SK-N-SH (cell line): Measurements from ENCODE around the gene CAMK2D. TPM values are rescaled to one million over a fixed set of nuclear protein-coding genes. Genes with fewer than 3 reads are reported as not detected.
A peak's percentile ranks its signal among the peaks of the same experiment; 100 is the strongest.

ENCODE experiments used
- CTCF ChIA-PET: fragments of 300-600, 350-600 bp; formaldehyde crosslinking; extraction: SDS; loops from one replicate; lab custom pipeline; 2021; lab: Yijun Ruan, JAX
- POLR2A ChIA-PET: fragments of 350-600 bp; sonication (Branson Sonifier 250); formaldehyde crosslinking; extraction: SDS; loops from one replicate; lab custom pipeline; 2020; ENCODE audit warnings: antibody characterized with exemption, inconsistent platforms; lab: Yijun Ruan, JAX
- DNase-seq: peaks from one replicate; pipeline ENCODE4 v3.0.0; 2012
- H2AFZ ChIP-seq: fragments of 200-600 bp; sonication (generic); 2 replicates; pipeline ENCODE4 v1.8.1; 2016; ENCODE audit warnings: antibody characterized with exemption, mild to moderate bottlenecking, low read depth
- H3F3A ChIP-seq: fragments of 200-600 bp; sonication (generic); replicated peaks from 2 replicates; pipeline ENCODE3; 2016; ENCODE audit warnings: antibody characterized with exemption, mild to moderate bottlenecking; ENCODE audit not compliant: insufficient read depth
- H3K27ac ChIP-seq, 2 experiments: fragments of 200-500 bp in 1 of 2; fragments of 200-600 bp in 1 of 2; sonication (Bioruptor generic) in 1 of 2; sonication (generic), shearing (Covaris generic) in 1 of 2; 2 replicates each; pipeline versions ENCODE4 v1.5.1 to v1.6.1; 2014 to 2016; ENCODE audit warnings: low read depth in 2 of 2, inconsistent platforms in 1 of 2, low read length in 1 of 2, mild to moderate bottlenecking in 1 of 2, mixed read lengths in 1 of 2
- H3K27me3 ChIP-seq: fragments of 200-600 bp; sonication (generic), shearing (Covaris generic); 2 replicates; pipeline ENCODE4 v1.6.1; 2016; ENCODE audit warnings: mixed run types; ENCODE audit not compliant: insufficient read depth
- H3K36me3 ChIP-seq, 2 experiments: fragments of 200-500 bp in 1 of 2; fragments of 200-600 bp in 1 of 2; sonication (Bioruptor generic) in 1 of 2; sonication (generic) in 1 of 2; replicated peaks in 1 of 2; 2 replicates each; pipeline versions ENCODE3 to v1.5.1; 2014 to 2016; ENCODE audit warnings: low read length in 1 of 2, mild to moderate bottlenecking in 1 of 2; ENCODE audit not compliant: insufficient read depth in 2 of 2, control insufficient read depth in 1 of 2
- H3K4me1 ChIP-seq, 2 experiments: fragments of 200-500 bp in 1 of 2; fragments of 200-600 bp in 1 of 2; sonication (Bioruptor generic) in 1 of 2; sonication (generic), shearing (Covaris generic) in 1 of 2; 2 replicates each; pipeline versions ENCODE4 v1.5.1 to v1.6.1; 2014 to 2016; ENCODE audit warnings: low read depth in 1 of 2, low read length in 1 of 2, mixed run types in 1 of 2; ENCODE audit not compliant: insufficient read depth in 2 of 2, control insufficient read depth in 1 of 2
- H3K4me2 ChIP-seq: fragments of 200-600 bp; sonication (generic), shearing (Covaris generic); 2 replicates; pipeline ENCODE4 v1.6.1; 2017; ENCODE audit warnings: mixed run types
- H3K4me3 ChIP-seq, 2 experiments: fragments of 200-500 bp in 1 of 2; fragments of 200-600 bp in 1 of 2; sonication (Bioruptor generic) in 1 of 2; sonication (generic), shearing (Covaris generic) in 1 of 2; 2 replicates each; pipeline versions ENCODE4 v1.5.1 to v1.8.1; 2014 to 2016; ENCODE audit warnings: low read depth in 2 of 2, inconsistent platforms in 1 of 2, low read length in 1 of 2, mild to moderate bottlenecking in 1 of 2, mixed read lengths in 1 of 2, moderate library complexity in 1 of 2
- H3K79me2 ChIP-seq: fragments of 200-600 bp; sonication (generic); 2 replicates; pipeline ENCODE4 v1.8.1; 2017; ENCODE audit warnings: mild to moderate bottlenecking; ENCODE audit not compliant: insufficient read depth
- H3K9ac ChIP-seq: fragments of 200-600 bp; sonication (generic); 2 replicates; pipeline ENCODE4 v1.6.1; 2017; ENCODE audit warnings: mixed run types
- H3K9me2 ChIP-seq: fragments of 200-600 bp; sonication (generic); 2 replicates; pipeline ENCODE4 v1.6.1; 2017; ENCODE audit warnings: mixed run types
- H3K9me3 ChIP-seq: fragments of 200-600 bp; sonication (generic); 2 replicates; pipeline ENCODE4 v1.6.1; 2017; ENCODE audit warnings: mixed run types, mild to moderate bottlenecking, moderate library complexity
- H4K20me1 ChIP-seq: fragments of 200-600 bp; sonication (generic); 2 replicates; pipeline ENCODE4 v1.6.1; 2017; ENCODE audit warnings: mild to moderate bottlenecking, mixed run types; ENCODE audit not compliant: insufficient read depth
- CHD2 ChIP-seq: fragments of 150-350 bp; IDR thresholded peaks from 2 replicates; pipeline ENCODE4 v1.6.1; 2018; ENCODE audit warnings: low read length; ENCODE audit not compliant: partially characterized antibody
- EP300 ChIP-seq, 2 experiments: IDR thresholded peaks; 2 replicates each; pipeline versions ENCODE4 v1.4.0 to v1.6.1; 2012; ENCODE audit warnings: borderline replicate concordance in 1 of 2, low read depth in 1 of 2, low read length in 1 of 2
- FOSL2 ChIP-seq: IDR thresholded peaks from 2 replicates; pipeline ENCODE4 v1.4.0; 2012; ENCODE audit warnings: low read depth, mild to moderate bottlenecking, moderate library complexity, borderline replicate concordance
- FOXJ3 ChIP-seq: sonication (generic); formaldehyde crosslinking; IDR thresholded peaks from 2 replicates; pipeline ENCODE4 v1.5.1; 2020; ENCODE audit warnings: mild to moderate bottlenecking, missing genetic modification reagents
- JUND ChIP-seq: IDR thresholded peaks from 2 replicates; pipeline ENCODE4 v1.4.0; 2012
- MXI1 ChIP-seq: IDR thresholded peaks from 2 replicates; pipeline ENCODE4 v1.6.1; 2012; ENCODE audit warnings: mild to moderate bottlenecking, low read depth, low read length, improper control_type of control experiment
- NFIC ChIP-seq: IDR thresholded peaks from 2 replicates; pipeline ENCODE4 v1.4.0; 2012; ENCODE audit warnings: borderline replicate concordance
- RAD21 ChIP-seq: IDR thresholded peaks from 2 replicates; pipeline ENCODE4 v1.6.1; 2012; ENCODE audit warnings: mild to moderate bottlenecking, low read length
- TAF1 ChIP-seq: IDR thresholded peaks from 2 replicates; pipeline ENCODE4 v1.6.1; 2012; ENCODE audit warnings: low read depth, mild to moderate bottlenecking, low read length, moderate library complexity, borderline replicate concordance
- TCF12 ChIP-seq: IDR thresholded peaks from 2 replicates; pipeline ENCODE4 v1.4.0; 2012
- TEAD4 ChIP-seq: IDR thresholded peaks from 2 replicates; pipeline ENCODE4 v1.4.0; 2012; ENCODE audit warnings: mild to moderate bottlenecking, borderline replicate concordance; ENCODE audit not compliant: insufficient read depth
- YY1 ChIP-seq: IDR thresholded peaks from 2 replicates; pipeline ENCODE4 v1.4.0; 2012; ENCODE audit warnings: low read depth, mild to moderate bottlenecking
- WGBS: methylation state at CpG from one replicate; pipeline ENCODE4 v1.1.6; 2017; ENCODE audit warnings: low lambda C conversion rate; 5-methylcytosine and 5-hydroxymethylcytosine counted together
- polyA plus RNA-seq, 3 experiments: library from polyadenylated mRNA; depleted of rRNA; stranded (reverse); fragments of >200 nt; gene quantifications; 2 replicates each; pipeline ENCODE4 v1.2.3, GENCODE V29; 2012
- TF ChIP-seq, protein P1 (sequence below): IDR thresholded peaks from 2 replicates; pipeline ENCODE4 v1.4.0; 2012; ENCODE audit warnings: low read depth, borderline replicate concordance
- TF ChIP-seq, protein P2 (sequence below): IDR thresholded peaks from 2 replicates; pipeline ENCODE4 v1.6.1; 2012; ENCODE audit warnings: mild to moderate bottlenecking, low read depth, low read length, moderate library complexity
- TF ChIP-seq, protein P3 (sequence below): fragments of 150-350 bp; IDR thresholded peaks from 2 replicates; pipeline ENCODE4 v1.6.1; 2016; ENCODE audit warnings: mild to moderate bottlenecking, low read depth, low read length

Gene CAMK2D
- polyA plus RNA-seq, 1 of the 3 experiments (the other 2 are of a cell fraction): 17.0 TPM

DNA sequence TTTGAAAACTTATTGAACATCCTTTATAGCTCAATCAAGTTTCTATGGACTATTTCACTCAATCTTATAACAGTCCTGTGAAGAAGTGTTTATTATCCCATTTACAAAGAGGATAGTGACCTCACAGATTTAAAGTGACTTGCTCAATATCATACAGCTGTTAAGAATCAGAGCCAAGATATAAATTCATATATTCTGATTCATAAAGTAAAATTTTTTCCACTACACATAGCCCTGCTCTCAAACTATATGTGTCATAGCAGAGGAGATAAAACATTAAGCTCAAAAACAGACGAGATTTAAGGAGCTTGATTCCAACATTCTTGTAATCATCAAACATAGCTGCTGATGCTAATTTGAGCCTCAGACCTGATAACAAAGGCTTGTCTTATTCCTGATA is 226.8 kb downstream of the CAMK2D start:
- CTCF ChIA-PET: interaction anchor here (0.7 to 3.0 kb wide), 2 partner anchors 13 to 66 kb away, joined by 3 to 16 read pairs; no protein-coding TSS in a partner anchor
- peaks cover 23% of the 10 kb centered on the region for H3F3A ChIP-seq
- no peak for DNase-seq
- peaks cover 0 to 18% of the 10 kb centered on the region in 2 experiments; a peak in 2 of 4 replicates for H3K4me1 ChIP-seq
- no peak for TF ChIP-seq TAF1
- TF ChIP-seq CHD2: no peak
- TF ChIP-seq JUND: peak; percentile 15; the same call in 1 of the 2 replicates
- TF ChIP-seq, protein P1, sequence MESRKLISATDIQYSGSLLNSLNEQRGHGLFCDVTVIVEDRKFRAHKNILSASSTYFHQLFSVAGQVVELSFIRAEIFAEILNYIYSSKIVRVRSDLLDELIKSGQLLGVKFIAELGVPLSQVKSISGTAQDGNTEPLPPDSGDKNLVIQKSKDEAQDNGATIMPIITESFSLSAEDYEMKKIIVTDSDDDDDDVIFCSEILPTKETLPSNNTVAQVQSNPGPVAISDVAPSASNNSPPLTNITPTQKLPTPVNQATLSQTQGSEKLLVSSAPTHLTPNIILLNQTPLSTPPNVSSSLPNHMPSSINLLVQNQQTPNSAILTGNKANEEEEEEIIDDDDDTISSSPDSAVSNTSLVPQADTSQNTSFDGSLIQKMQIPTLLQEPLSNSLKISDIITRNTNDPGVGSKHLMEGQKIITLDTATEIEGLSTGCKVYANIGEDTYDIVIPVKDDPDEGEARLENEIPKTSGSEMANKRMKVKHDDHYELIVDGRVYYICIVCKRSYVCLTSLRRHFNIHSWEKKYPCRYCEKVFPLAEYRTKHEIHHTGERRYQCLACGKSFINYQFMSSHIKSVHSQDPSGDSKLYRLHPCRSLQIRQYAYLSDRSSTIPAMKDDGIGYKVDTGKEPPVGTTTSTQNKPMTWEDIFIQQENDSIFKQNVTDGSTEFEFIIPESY: no peak
- peak; percentile 40; the same call in 1 of the 2 replicates for TF ChIP-seq TCF12
- TF ChIP-seq, protein P2, sequence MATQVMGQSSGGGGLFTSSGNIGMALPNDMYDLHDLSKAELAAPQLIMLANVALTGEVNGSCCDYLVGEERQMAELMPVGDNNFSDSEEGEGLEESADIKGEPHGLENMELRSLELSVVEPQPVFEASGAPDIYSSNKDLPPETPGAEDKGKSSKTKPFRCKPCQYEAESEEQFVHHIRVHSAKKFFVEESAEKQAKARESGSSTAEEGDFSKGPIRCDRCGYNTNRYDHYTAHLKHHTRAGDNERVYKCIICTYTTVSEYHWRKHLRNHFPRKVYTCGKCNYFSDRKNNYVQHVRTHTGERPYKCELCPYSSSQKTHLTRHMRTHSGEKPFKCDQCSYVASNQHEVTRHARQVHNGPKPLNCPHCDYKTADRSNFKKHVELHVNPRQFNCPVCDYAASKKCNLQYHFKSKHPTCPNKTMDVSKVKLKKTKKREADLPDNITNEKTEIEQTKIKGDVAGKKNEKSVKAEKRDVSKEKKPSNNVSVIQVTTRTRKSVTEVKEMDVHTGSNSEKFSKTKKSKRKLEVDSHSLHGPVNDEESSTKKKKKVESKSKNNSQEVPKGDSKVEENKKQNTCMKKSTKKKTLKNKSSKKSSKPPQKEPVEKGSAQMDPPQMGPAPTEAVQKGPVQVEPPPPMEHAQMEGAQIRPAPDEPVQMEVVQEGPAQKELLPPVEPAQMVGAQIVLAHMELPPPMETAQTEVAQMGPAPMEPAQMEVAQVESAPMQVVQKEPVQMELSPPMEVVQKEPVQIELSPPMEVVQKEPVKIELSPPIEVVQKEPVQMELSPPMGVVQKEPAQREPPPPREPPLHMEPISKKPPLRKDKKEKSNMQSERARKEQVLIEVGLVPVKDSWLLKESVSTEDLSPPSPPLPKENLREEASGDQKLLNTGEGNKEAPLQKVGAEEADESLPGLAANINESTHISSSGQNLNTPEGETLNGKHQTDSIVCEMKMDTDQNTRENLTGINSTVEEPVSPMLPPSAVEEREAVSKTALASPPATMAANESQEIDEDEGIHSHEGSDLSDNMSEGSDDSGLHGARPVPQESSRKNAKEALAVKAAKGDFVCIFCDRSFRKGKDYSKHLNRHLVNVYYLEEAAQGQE: no peak
- peak; percentile 42; the same call in 1 of the 2 replicates for TF ChIP-seq NFIC
- peak; percentile 39; the same call in 1 of the 2 replicates for TF ChIP-seq FOSL2
- no peaks in the 10 kb centered on the region for H3K9me3 ChIP-seq
- H3K4me2 ChIP-seq: no peak overlapping the region
- H4K20me1 ChIP-seq: no peaks in the 10 kb centered on the region
- 8% methylated on average over 1 of the region's 1 CpG for WGBS
- H2AFZ ChIP-seq: no peak overlapping the region
- no peaks in the 10 kb centered on the region for H3K27me3 ChIP-seq
- H3K4me3 ChIP-seq: no peak overlapping the region
- H3K79me2 ChIP-seq: no peaks in the 10 kb centered on the region
- H3K36me3 ChIP-seq: peaks cover 18 to 54% of the 10 kb centered on the region in 2 experiments
- H3K27ac ChIP-seq: peak overlapping the region in 1 of 2 experiments; percentile 22; a peak in 2 of 4 replicates
- POLR2A ChIA-PET: no interaction called here
- H3K9me2 ChIP-seq: no peaks in the 10 kb centered on the region
- H3K9ac ChIP-seq: no peak overlapping the region

DNA sequence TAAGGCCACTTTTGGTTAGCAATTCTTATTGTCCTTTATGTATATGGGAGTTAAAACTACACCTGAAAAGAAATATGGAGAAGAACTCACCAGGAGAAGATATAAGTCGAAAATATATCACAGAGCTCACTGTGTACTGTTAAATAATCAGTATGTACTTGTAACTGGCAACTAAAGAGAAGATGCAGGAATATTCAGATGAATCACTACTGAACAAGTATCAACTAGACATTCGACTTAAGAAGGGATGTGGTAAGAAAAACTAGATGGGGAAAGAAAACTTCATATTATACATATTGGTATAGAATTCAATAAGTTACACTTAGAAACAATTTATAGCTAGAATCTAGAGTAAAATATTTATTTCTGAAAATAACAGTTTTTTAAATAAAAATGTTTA is 230.0 kb downstream of the CAMK2D start:
- POLR2A ChIA-PET: no interaction called here
- Histone ChIP-seq H3K9ac (no peak overlapping the region), H3K9me2 (no peaks in the 10 kb centered on the region), H3K27me3 (no peaks in the 10 kb centered on the region), H2AFZ (no peak overlapping the region), H3K27ac (no peak overlapping the region), H3K79me2 (no peaks in the 10 kb centered on the region), H3K4me3 (no peak overlapping the region), H3K4me1 (peaks cover 0 to 11% of the 10 kb centered on the region in 2 experiments; a peak in 2 of 4 replicates), H3K4me2 (no peak overlapping the region), H3K36me3 (peaks cover 25 to 62% of the 10 kb centered on the region in 2 experiments), H4K20me1 (no peaks in the 10 kb centered on the region), H3F3A (peaks cover 13% of the 10 kb centered on the region), H3K9me3 (no peaks in the 10 kb centered on the region)
- TF ChIP-seq YY1 (no peak), RAD21 (no peak), FOXJ3 (no peak), MXI1 (no peak), EP300 (IDR thresholded peaks at IDR 0.05; ENCODE audit: borderline replicate concordance in 1 of 2, low read depth in 1 of 2, low read length in 1 of 2) (no peak), TEAD4 (no peak), TCF12 (no peak)
- TF ChIP-seq, protein P3, sequence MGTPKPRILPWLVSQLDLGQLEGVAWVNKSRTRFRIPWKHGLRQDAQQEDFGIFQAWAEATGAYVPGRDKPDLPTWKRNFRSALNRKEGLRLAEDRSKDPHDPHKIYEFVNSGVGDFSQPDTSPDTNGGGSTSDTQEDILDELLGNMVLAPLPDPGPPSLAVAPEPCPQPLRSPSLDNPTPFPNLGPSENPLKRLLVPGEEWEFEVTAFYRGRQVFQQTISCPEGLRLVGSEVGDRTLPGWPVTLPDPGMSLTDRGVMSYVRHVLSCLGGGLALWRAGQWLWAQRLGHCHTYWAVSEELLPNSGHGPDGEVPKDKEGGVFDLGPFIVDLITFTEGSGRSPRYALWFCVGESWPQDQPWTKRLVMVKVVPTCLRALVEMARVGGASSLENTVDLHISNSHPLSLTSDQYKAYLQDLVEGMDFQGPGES: no peak
- CTCF ChIA-PET: interaction anchor here (0.7 kb wide), 1 partner anchor 16 kb away, joined by 3 read pairs; no protein-coding TSS in a partner anchor
- DNase-seq: no peak
- 67% methylated on average over 2 of the region's 2 CpGs for WGBS
